Left ventricle myocardium inferior (tissue), 1 donor: Measurements from ENCODE around the gene ZNF689. TPM values are rescaled to one million over a fixed set of nuclear protein-coding genes. Genes with fewer than 3 reads are reported as not detected.

Experiments
- DNase-seq: peaks from one replicate; pipeline ENCODE4 v3.0.0-alpha.2; 2020
- H3K27ac ChIP-seq: fragments of 200-600 bp; replicated peaks from 2 replicates; pipeline ENCODE4 v1.8.0; 2021
- H3K27me3 ChIP-seq: fragments of 200-600 bp; 2 replicates; pipeline ENCODE4 v1.8.0; 2021; ENCODE audit warnings: low read depth
- H3K36me3 ChIP-seq: fragments of 200-600 bp; 2 replicates; pipeline ENCODE4 v1.8.0; 2021
- H3K4me1 ChIP-seq: fragments of 200-600 bp; 2 replicates; pipeline ENCODE4 v1.8.0; 2021
- H3K4me3 ChIP-seq: fragments of 200-600 bp; 2 replicates; pipeline ENCODE4 v1.8.0; 2021; ENCODE audit warnings: mild to moderate bottlenecking, moderate library complexity
- H3K9me3 ChIP-seq: fragments of 200-600 bp; replicated peaks from 2 replicates; pipeline ENCODE4 v1.8.0; 2021
- intact Hi-C: fragments of 100-400 bp; cut with micrococcal nuclease; formaldehyde crosslinking; loops from one replicate; pipeline ENCODE4 v1.11.0; 2022
- total RNA-seq: library from RNA; stranded (reverse); fragmentation: NEBNext Ultra II Directional; extraction: Animal tissue kit (Norgen Biotek cat#: 25700); gene quantifications from one replicate; pipeline ENCODE4 v1.2.1, GENCODE V29; 2021
- TF ChIP-seq, protein P1 (sequence below): fragments of 200-600 bp; IDR thresholded peaks from 2 replicates; pipeline ENCODE4 v1.8.0; 2021; ENCODE audit warnings: antibody characterized with exemption, mild to moderate bottlenecking, borderline replicate concordance
- donor health status: DM: no; HTN: yes; CAD: no; lungs with severe emphysema.

Gene ZNF689
- total RNA-seq, 1 donor from 2014 or later = 5.0 TPM

GRCh38 chr16:30628628-30629540 is 18.7 kb upstream of the ZNF689 start:
- intact Hi-C loops = no loop called here
- H3K36me3 ChIP-seq = no peaks in the 10 kb centered on the region
- H3K4me1 ChIP-seq = peaks cover 5% of the 10 kb centered on the region
- peak overlapping the region; percentile 43 for H3K4me3 ChIP-seq
- TF ChIP-seq, protein P1, sequence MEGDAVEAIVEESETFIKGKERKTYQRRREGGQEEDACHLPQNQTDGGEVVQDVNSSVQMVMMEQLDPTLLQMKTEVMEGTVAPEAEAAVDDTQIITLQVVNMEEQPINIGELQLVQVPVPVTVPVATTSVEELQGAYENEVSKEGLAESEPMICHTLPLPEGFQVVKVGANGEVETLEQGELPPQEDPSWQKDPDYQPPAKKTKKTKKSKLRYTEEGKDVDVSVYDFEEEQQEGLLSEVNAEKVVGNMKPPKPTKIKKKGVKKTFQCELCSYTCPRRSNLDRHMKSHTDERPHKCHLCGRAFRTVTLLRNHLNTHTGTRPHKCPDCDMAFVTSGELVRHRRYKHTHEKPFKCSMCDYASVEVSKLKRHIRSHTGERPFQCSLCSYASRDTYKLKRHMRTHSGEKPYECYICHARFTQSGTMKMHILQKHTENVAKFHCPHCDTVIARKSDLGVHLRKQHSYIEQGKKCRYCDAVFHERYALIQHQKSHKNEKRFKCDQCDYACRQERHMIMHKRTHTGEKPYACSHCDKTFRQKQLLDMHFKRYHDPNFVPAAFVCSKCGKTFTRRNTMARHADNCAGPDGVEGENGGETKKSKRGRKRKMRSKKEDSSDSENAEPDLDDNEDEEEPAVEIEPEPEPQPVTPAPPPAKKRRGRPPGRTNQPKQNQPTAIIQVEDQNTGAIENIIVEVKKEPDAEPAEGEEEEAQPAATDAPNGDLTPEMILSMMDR = peak; percentile 92
- no peaks in the 10 kb centered on the region for H3K9me3 ChIP-seq
- H3K27me3 ChIP-seq = peaks cover 3% of the 10 kb centered on the region
- peak; percentile 88 for DNase-seq
- peak overlapping the region; percentile 75 for H3K27ac ChIP-seq

- Histone ChIP-seq H3K36me3 (no peaks in the 10 kb centered on the region), H3K9me3 (no peaks in the 10 kb centered on the region), H3K4me1 (no peaks in the 10 kb centered on the region), H3K27me3 (peaks cover 11% of the 10 kb centered on the region), H3K27ac (no peak overlapping the region), H3K4me3 (no peak overlapping the region)
- DNase-seq = no peak
- TF ChIP-seq, protein P1 = no peak
- intact Hi-C loops = no loop called here
These were observed 16.0 kb upstream of the ZNF689 start for GRCh38 chr16:30626236-30626635.

- intact Hi-C loops = no loop called here
- Histone ChIP-seq H3K4me3 (no peak overlapping the region), H3K27me3 (peaks cover 11% of the 10 kb centered on the region), H3K27ac (no peak overlapping the region), H3K36me3 (no peaks in the 10 kb centered on the region), H3K4me1 (no peaks in the 10 kb centered on the region), H3K9me3 (no peaks in the 10 kb centered on the region)
- DNase-seq = no peak
- TF ChIP-seq, protein P1 = no peak
These were observed 13.5 kb upstream of the ZNF689 start for GRCh38 chr16:30623536-30624283.

DNA sequence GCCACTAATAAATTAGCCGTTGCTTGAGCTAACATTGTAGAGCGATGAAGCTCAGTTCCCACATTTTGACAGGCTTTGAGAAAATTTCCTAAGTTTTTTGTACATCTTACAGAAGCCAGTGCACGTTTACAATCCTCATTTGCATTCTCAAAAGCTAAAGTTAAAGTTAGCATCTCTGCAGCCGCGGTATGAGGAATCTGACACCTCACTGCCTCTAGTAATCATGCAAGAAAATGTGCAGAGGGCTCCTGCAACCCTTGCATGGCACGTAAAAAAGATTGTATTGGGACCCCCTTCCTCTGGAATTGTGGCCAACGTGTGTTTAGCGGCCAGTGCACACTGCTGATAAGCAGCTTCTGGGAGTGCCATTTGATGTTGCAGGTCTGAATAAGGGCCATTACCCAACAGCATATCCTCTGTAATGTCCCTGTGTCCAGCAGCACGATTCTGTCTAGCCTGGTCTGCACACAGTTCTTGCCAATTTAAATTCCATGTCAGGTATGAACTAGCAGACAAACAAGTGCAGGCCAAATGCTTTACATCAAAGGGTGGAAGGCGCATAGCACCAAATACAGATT is 12.4 kb upstream of the ZNF689 start:
- H3K27ac ChIP-seq = no peak overlapping the region
- H3K4me3 ChIP-seq = no peak overlapping the region
- intact Hi-C loops = no loop called here
- H3K4me1 ChIP-seq = no peaks in the 10 kb centered on the region
- TF ChIP-seq, protein P1 = no peak
- no peaks in the 10 kb centered on the region for H3K9me3 ChIP-seq
- no peak for DNase-seq
- H3K36me3 ChIP-seq = no peaks in the 10 kb centered on the region
- peaks cover 11% of the 10 kb centered on the region for H3K27me3 ChIP-seq

DNA sequence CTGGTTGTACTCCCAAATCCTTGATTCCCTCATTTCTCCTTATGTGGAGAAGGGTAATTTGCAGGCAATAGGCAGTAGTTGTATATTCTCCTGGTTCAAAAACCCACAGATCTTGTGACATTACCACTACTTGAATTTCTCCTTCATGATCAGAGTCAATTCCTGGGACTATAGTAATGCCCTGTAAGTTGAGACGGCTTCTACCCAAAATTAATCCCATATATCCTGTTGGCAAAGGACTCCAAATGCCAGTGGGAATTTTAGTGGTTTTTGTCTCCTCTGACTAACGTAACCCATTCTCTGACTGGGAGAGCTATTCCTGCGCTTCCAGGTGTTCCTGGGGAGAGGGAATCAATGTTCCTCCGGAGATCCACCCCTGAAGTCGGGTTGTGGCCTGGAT is 11.6 kb upstream of the ZNF689 start:
- no peak overlapping the region for H3K4me3 ChIP-seq
- H3K4me1 ChIP-seq = no peaks in the 10 kb centered on the region
- intact Hi-C loops = no loop called here
- no peak overlapping the region for H3K27ac ChIP-seq
- no peak for DNase-seq
- H3K27me3 ChIP-seq = peaks cover 11% of the 10 kb centered on the region
- H3K36me3 ChIP-seq = no peaks in the 10 kb centered on the region
- TF ChIP-seq, protein P1 = no peak
- no peaks in the 10 kb centered on the region for H3K9me3 ChIP-seq
